OCI-LY1 (cell line): Measurements from ENCODE around the gene IRAK1.

Experiments used
- H2AFZ ChIP-seq: fragments of 200-600 bp; sonication (generic), shearing (Covaris generic); 2 replicates; pipeline ENCODE4 v1.6.0; 2014; ENCODE audit warnings: antibody characterized with exemption, mild to moderate bottlenecking, low read length
- H3F3A ChIP-seq: fragments of 200-600 bp; sonication (generic), shearing (Covaris generic); 2 replicates; pipeline ENCODE4 v1.6.0; 2014; ENCODE audit warnings: mild to moderate bottlenecking, antibody characterized with exemption, low read length, moderate library complexity; ENCODE audit not compliant: insufficient read depth
- H3K27ac ChIP-seq: fragments of 200-600 bp; sonication (generic); 2 replicates; pipeline ENCODE4 v1.5.1; 2014; ENCODE audit warnings: low read length, mixed run types, mild to moderate bottlenecking, low read depth; ENCODE audit not compliant: poor library complexity, severe bottlenecking
- H3K27me3 ChIP-seq: fragments of 200-600 bp; sonication (generic); 2 replicates; pipeline ENCODE4 v1.6.0; 2014; ENCODE audit warnings: antibody characterized with exemption, mild to moderate bottlenecking, low read length, moderate library complexity; ENCODE audit not compliant: insufficient read depth
- H3K36me3 ChIP-seq: fragments of 200-600 bp; sonication (generic); 2 replicates; pipeline ENCODE4 v1.6.1; 2014; ENCODE audit warnings: mild to moderate bottlenecking, antibody characterized with exemption, low read length, moderate library complexity, mixed read lengths; ENCODE audit not compliant: insufficient read depth
- H3K4me1 ChIP-seq: fragments of 200-600 bp; sonication (generic); 2 replicates; pipeline ENCODE4 v1.5.1; 2014; ENCODE audit warnings: mild to moderate bottlenecking, low read length, moderate library complexity; ENCODE audit not compliant: insufficient read depth, severe bottlenecking
- H3K4me2 ChIP-seq: fragments of 200-600 bp; sonication (generic), shearing (Covaris generic); 2 replicates; pipeline ENCODE4 v1.6.1; 2014; ENCODE audit warnings: low read length
- H3K4me3 ChIP-seq: fragments of 200-600 bp; sonication (generic); 2 replicates; pipeline ENCODE4 v1.5.1; 2014; ENCODE audit warnings: low read length, low read depth, mild to moderate bottlenecking, mixed read lengths; ENCODE audit not compliant: poor library complexity, severe bottlenecking
- H3K79me2 ChIP-seq: fragments of 200-600 bp; shearing (Covaris generic); 2 replicates; pipeline ENCODE4 v1.6.1; 2016; ENCODE audit warnings: mixed run types, low read length, mixed read lengths; ENCODE audit not compliant: insufficient read depth
- H3K9ac ChIP-seq: fragments of 200-600 bp; sonication (generic), shearing (Covaris generic); 2 replicates; pipeline ENCODE4 v1.6.1; 2014; ENCODE audit warnings: mild to moderate bottlenecking, low read length, mixed read lengths
- H3K9me2 ChIP-seq: fragments of 200-600 bp; sonication (generic), shearing (Covaris generic); 2 replicates; pipeline ENCODE4 v1.6.1; 2014; ENCODE audit warnings: low read depth, mild to moderate bottlenecking, low read length, mixed read lengths
- H3K9me3 ChIP-seq: fragments of 200-600 bp; shearing (Covaris generic); 2 replicates; pipeline ENCODE4 v1.6.1; 2014; ENCODE audit warnings: low read length, mixed read lengths
- H4K20me1 ChIP-seq: fragments of 200-600 bp; sonication (generic), shearing (Covaris generic); 2 replicates; pipeline ENCODE4 v1.6.0; 2016; ENCODE audit warnings: mild to moderate bottlenecking, low read length; ENCODE audit not compliant: insufficient read depth
- EZH2 ChIP-seq: fragments of 200-600 bp; sonication (generic), shearing (Covaris generic); IDR thresholded peaks from 2 replicates; pipeline ENCODE4 v1.8.0; 2017; ENCODE audit warnings: borderline replicate concordance, mixed run types, mild to moderate bottlenecking, antibody characterized with exemption, low read length, moderate library complexity, mixed read lengths
- TF ChIP-seq, protein P1 (sequence below): fragments of 200-600 bp; sonication (generic), shearing (Covaris generic); IDR thresholded peaks from 2 replicates; pipeline ENCODE4 v1.5.1; 2017; ENCODE audit warnings: mild to moderate bottlenecking, antibody characterized with exemption, low read length, moderate library complexity, mixed read lengths

IRAK1 gene

DNA sequence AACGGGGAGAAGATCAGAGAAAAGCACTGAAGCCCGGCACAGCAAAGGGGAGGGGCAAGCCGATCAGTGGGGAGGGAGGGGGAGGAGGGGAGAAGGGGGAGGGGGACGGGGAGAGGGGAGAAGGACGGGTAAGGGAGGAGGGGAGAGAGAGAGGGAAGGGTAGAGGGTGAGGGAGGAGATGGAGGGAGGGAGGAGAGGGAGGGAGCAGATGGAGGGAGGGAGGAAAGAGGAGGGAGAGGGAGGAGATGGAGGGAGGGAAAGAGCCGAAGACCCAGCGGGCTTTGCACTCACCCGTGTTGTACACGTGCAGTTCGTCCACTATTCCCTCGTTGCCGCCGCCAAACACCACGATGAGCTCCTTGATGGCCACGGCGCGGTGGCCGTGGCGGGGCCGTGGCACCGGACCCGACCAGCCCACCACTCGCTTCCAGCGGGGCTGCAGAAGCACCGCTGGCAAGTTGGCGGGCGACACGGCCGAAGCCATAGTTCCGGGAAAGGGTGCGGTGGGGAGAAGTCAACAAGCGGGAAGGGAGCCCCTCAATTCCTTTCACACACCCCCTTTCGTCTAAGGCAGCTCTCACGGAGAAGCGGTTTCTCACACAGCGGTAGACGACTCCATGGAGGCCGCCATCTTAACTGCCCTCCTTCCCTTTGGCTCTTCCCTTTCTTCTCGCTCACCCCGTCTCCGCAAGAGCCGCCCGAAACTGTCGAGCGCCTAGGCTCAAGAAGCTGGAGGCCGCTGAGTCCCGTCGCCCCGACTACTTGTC, 49.2 kb downstream of the IRAK1 start:
- no peaks in the 10 kb centered on the region for H3F3A ChIP-seq
- no peaks in the 10 kb centered on the region for H4K20me1 ChIP-seq
- peaks cover 41% of the 10 kb centered on the region for H3K79me2 ChIP-seq
- peak overlapping the region; percentile 99 for H3K4me2 ChIP-seq
- H3K9ac ChIP-seq, result peak overlapping the region; percentile 87
- no peaks in the 10 kb centered on the region for H3K9me3 ChIP-seq
- peaks cover 55% of the 10 kb centered on the region for H3K4me1 ChIP-seq
- H3K27me3 ChIP-seq, result no peaks in the 10 kb centered on the region
- no peak for TF ChIP-seq EZH2
- TF ChIP-seq, protein P1, sequence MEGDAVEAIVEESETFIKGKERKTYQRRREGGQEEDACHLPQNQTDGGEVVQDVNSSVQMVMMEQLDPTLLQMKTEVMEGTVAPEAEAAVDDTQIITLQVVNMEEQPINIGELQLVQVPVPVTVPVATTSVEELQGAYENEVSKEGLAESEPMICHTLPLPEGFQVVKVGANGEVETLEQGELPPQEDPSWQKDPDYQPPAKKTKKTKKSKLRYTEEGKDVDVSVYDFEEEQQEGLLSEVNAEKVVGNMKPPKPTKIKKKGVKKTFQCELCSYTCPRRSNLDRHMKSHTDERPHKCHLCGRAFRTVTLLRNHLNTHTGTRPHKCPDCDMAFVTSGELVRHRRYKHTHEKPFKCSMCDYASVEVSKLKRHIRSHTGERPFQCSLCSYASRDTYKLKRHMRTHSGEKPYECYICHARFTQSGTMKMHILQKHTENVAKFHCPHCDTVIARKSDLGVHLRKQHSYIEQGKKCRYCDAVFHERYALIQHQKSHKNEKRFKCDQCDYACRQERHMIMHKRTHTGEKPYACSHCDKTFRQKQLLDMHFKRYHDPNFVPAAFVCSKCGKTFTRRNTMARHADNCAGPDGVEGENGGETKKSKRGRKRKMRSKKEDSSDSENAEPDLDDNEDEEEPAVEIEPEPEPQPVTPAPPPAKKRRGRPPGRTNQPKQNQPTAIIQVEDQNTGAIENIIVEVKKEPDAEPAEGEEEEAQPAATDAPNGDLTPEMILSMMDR, result no peak
- no peaks in the 10 kb centered on the region for H3K9me2 ChIP-seq
- H2AFZ ChIP-seq, result no peak overlapping the region
- peak overlapping the region; percentile 97 for H3K27ac ChIP-seq
- H3K36me3 ChIP-seq, result peaks cover 26% of the 10 kb centered on the region; the same call in 1 of the 2 replicates
- H3K4me3 ChIP-seq, result peak overlapping the region; percentile 93

DNA sequence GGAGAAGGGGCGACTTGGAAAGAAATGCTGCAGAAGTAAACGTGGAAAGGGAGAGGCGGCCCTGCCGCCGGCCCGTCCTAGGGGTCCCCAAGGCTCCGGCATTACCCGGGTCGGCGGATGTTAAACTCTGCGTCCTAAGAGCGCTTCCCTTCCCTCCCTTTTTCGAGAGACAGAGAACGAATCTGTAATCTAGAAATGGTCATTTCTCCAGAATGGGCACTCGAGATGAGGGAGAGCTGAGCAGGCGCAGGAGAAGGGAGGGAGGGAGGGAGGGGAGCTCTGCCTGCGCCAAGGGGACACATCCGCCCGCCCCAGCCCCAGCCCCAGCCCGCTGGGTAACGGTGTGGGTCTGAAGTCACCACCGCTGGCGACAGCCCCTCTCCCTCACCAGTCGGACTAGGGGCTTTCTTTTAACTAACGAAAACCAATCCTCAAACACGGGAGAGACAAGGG, 49.8 kb downstream of the IRAK1 start:
- no peak overlapping the region for H2AFZ ChIP-seq
- no peaks in the 10 kb centered on the region for H4K20me1 ChIP-seq
- H3K4me3 ChIP-seq, result peak overlapping the region; percentile 93
- H3K36me3 ChIP-seq, result peaks cover 29% of the 10 kb centered on the region; the same call in 1 of the 2 replicates
- H3K79me2 ChIP-seq, result peaks cover 47% of the 10 kb centered on the region
- no peaks in the 10 kb centered on the region for H3K9me2 ChIP-seq
- H3K27me3 ChIP-seq, result no peaks in the 10 kb centered on the region
- H3K4me2 ChIP-seq, result peak overlapping the region; percentile 99
- peaks cover 57% of the 10 kb centered on the region for H3K4me1 ChIP-seq
- peak overlapping the region; percentile 97 for H3K27ac ChIP-seq
- H3F3A ChIP-seq, result no peaks in the 10 kb centered on the region
- TF ChIP-seq, protein P1, result no peak
- TF ChIP-seq EZH2, result no peak
- no peaks in the 10 kb centered on the region for H3K9me3 ChIP-seq
- peak overlapping the region; percentile 87 for H3K9ac ChIP-seq

DNA sequence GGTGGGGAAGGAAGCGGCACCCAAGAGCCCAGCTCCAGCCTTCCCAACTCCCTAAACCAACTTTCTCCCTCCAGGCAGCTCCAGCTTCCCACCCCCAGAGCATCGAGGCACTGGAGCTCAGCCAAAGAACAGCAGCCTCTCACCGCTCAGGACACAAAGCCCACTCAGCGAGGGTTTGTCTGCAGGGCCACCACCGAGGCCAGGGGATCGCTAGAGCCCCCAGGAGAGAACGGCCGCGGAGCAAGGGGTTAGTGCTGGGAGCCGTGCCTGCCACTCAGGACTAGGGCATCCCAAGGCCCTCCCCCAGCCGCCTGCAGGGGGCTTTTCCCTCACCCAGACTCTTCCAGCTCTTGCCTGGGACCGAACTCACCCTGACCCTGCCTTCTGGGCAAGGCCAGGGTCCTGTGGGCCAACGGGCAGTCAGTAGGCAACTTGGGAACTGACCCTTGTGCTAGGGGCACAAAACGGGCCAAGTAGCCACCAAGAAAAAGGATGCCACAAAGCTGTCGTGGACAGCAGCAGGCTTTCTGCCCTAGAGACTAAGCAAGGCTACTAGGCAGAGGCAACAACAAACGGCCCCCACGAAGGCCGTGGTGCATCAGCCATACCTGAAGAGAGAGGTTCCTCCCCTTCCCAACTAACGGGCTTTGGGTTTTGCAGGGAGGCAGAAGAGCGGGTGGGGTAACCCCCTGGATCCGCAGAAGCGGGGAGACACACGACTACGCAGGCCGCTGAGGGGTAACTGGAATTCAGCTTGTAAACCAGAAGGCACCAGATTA, 50.4 kb downstream of the IRAK1 start:
- peaks cover 35% of the 10 kb centered on the region; the same call in 1 of the 2 replicates for H3K36me3 ChIP-seq
- H3F3A ChIP-seq, result no peaks in the 10 kb centered on the region
- H3K27me3 ChIP-seq, result no peaks in the 10 kb centered on the region
- peaks cover 51% of the 10 kb centered on the region for H3K79me2 ChIP-seq
- peak overlapping the region; percentile 99 for H3K4me2 ChIP-seq
- H3K9ac ChIP-seq, result peak overlapping the region; percentile 87
- peaks cover 52% of the 10 kb centered on the region for H3K4me1 ChIP-seq
- no peaks in the 10 kb centered on the region for H4K20me1 ChIP-seq
- H3K27ac ChIP-seq, result peak overlapping the region; percentile 97
- no peak overlapping the region for H2AFZ ChIP-seq
- no peaks in the 10 kb centered on the region for H3K9me3 ChIP-seq
- TF ChIP-seq, protein P1, result no peak
- TF ChIP-seq EZH2, result no peak
- H3K4me3 ChIP-seq, result peak overlapping the region; percentile 93
- H3K9me2 ChIP-seq, result no peaks in the 10 kb centered on the region
